A549 treated with RU486 at 1 μM for 4 hours (cell line): ENCODE results near the gene GPX1. TPM values are rescaled to one million over a fixed set of nuclear protein-coding genes. Genes with fewer than 3 reads are reported as not detected.

Source experiments
- total RNA-seq: library from RNA; stranded (reverse); fragments of 200-300 nt; extraction: Qiagen RNA extraction; gene quantifications from 5 replicates; pipeline ENCODE4 v1.2.3, GENCODE V29; 2022; ENCODE audit warnings: low read depth

Gene GPX1
- total RNA-seq: 247 to 313 TPM (median 296 TPM) in 5 replicates

GRCh38 chr3:49358217-49358883 is at the start of gene GPX1:
Gene GPX1 (minus strand): TSS chr3:49358353. CDS start chr3:49358278, 75 bp downstream.

GRCh38 chr3:49339941-49340800 is 18.0 kb downstream of the GPX1 start, which contains the start of gene USP4:
Gene USP4 (minus strand): TSS chr3:49340053. CDS start chr3:49340024, 29 bp downstream.

Other genes with a start within 250 kb of the GPX1 start
- 18.7 to 24.8 TPM (median 23.0 TPM) in 5 replicates for gene USP19, start 237.5 kb downstream of the GPX1 start, total RNA-seq
- gene LAMB2, start 225.3 kb downstream of the GPX1 start, total RNA-seq: 64.3 to 97.2 TPM (median 88.8 TPM) in 5 replicates
- 10.6 to 14.9 TPM (median 12.9 TPM) in 5 replicates for gene CCDC71, start 192.0 kb downstream of the GPX1 start, total RNA-seq
- gene KLHDC8B, start 186.8 kb downstream of the GPX1 start, total RNA-seq: 3.1 to 7.0 TPM (median 4.6 TPM) in 5 replicates
- gene C3orf62, start 81.1 kb downstream of the GPX1 start, total RNA-seq: 1.4 to 2.4 TPM (median 2.1 TPM) in 5 replicates
- gene USP4, start 18.3 kb downstream of the GPX1 start, total RNA-seq: 10.6 to 14.4 TPM (median 13.4 TPM) in 5 replicates
- 452 to 535 TPM (median 469 TPM) in 5 replicates for gene RHOA, start 53.6 kb upstream of the GPX1 start, total RNA-seq
- 20.2 to 25.5 TPM (median 23.4 TPM) in 5 replicates for gene TCTA, start 54.1 kb upstream of the GPX1 start, total RNA-seq
- 0.13 to 0.44 TPM (median 0.30 TPM) in 5 replicates for gene AMT, start 64.1 kb upstream of the GPX1 start, total RNA-seq
- 5.0 to 6.9 TPM (median 6.1 TPM) in 5 replicates for gene NICN1, start 71.0 kb upstream of the GPX1 start, total RNA-seq
- 41.0 to 58.3 TPM (median 53.5 TPM) in 5 replicates for gene DAG1, start 111.9 kb upstream of the GPX1 start, total RNA-seq
- 0.08 to 0.20 TPM (median 0.15 TPM) in 5 replicates for gene BSN, start 196.1 kb upstream of the GPX1 start, total RNA-seq